ENCODE measurements around the gene CSNK1G1. TPM values are rescaled to one million over a fixed set of nuclear protein-coding genes. Genes with fewer than 3 reads are reported as not detected.

The CSNK1G1 gene
- 28.3 and 31.7 TPM in 2 replicates for total RNA-seq

GRCh38 chr15:64355944-64356709, at the start of gene CSNK1G1:
Gene CSNK1G1 (minus strand): TSS chr15:64356173. CDS start chr15:64300499, 55,674 bp downstream.

GRCh38 chr15:64387562-64388168, 31.7 kb upstream of the CSNK1G1 start, which contains the start of gene TRIP4:
Gene TRIP4 (plus strand): TSS chr15:64387836. CDS start chr15:64387864, 28 bp downstream.

GRCh38 chr15:64381000-64381751, 25.2 kb upstream of the CSNK1G1 start, which contains the start of gene PCLAF:
Gene PCLAF (minus strand): TSS chr15:64381441. CDS start chr15:64381371, 70 bp downstream.

GRCh38 chr15:64162869-64163658, 192.9 kb downstream of the CSNK1G1 start, which contains the start of gene PPIB:
Gene PPIB (minus strand): TSS chr15:64163022. CDS start chr15:64162986, 36 bp downstream.

GRCh38 chr15:64151727-64152506, 204.1 kb downstream of the CSNK1G1 start, which contains the start of gene SNX22:
Gene SNX22 (plus strand): TSS chr15:64151731. CDS start chr15:64151776, 45 bp downstream.

Other genes starting within 250 kb of the CSNK1G1 start
- gene SNX22, start 204.4 kb downstream of the CSNK1G1 start, total RNA-seq: 0.33 and 0.87 TPM in 2 replicates
- gene PPIB, start 193.2 kb downstream of the CSNK1G1 start, total RNA-seq: 1,045 and 1,505 TPM in 2 replicates
- 25.0 and 44.9 TPM in 2 replicates for gene PCLAF, start 25.3 kb upstream of the CSNK1G1 start, total RNA-seq
- 11.6 and 14.5 TPM in 2 replicates for gene TRIP4, start 31.7 kb upstream of the CSNK1G1 start, total RNA-seq
- gene ZNF609, start 104.4 kb upstream of the CSNK1G1 start, total RNA-seq: 14.1 and 16.0 TPM in 2 replicates